GM08714 (cell line): ENCODE measurements around the gene HSP90AB1.

ENCODE experiments used
- H3K4me3 ChIP-seq: fragments of 200-500 bp; sonication (Bioruptor generic); 2 replicates; pipeline ENCODE4 v1.5.1; 2014; ENCODE audit warnings: mild to moderate bottlenecking, low read length, inconsistent platforms
- ZNF274 ChIP-seq: IDR thresholded peaks from 2 replicates; pipeline ENCODE4 v1.6.1; 2012; ENCODE audit warnings: mild to moderate bottlenecking, low read depth, low read length

HSP90AB1 gene

DNA sequence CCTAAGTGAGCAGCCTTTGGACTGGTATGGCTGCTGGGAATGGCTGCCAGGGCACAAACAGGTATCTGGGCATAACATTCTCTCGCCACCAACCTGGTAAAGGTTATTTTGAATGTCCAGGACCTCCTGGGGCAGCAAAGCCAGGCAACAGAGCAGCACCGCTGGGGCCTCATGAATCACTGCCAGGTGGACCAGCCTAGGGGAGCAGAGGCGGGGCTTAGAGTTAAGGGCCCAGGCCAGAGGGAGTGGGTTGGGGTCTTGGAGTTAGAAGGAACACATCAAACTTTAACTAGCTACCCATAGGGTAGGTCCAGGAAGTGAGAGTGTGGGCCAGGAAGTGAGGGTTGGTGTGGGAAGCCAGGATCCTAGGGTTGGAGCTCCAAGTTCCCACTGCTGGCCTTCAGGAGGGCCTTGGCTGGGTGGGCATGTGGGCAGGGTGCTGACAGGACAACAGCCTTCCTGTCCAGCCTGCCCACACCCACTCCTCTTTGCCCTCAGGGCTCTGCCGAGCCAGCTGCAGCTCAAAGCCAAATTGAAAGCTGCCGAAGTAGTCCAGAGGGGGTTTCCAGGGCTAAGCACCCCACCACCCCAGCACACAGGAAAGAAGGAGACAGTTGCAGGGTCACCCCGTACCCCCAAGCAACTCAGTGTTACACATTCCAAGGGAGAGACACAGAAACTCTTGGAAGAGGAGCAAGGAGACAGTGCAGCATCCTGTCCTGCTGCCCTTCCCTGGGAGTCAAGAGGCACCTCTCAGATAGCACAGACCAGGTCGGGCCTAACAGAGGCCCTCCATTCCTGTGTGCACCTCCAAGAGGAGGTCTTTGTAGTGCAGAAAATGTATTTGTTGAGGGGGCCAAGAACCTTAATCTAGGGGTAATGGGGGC is 15.8 kb downstream of the HSP90AB1 start:
- no peak for TF ChIP-seq ZNF274
- peak overlapping the region; percentile 91; the same call in 1 of the 2 replicates for H3K4me3 ChIP-seq

DNA sequence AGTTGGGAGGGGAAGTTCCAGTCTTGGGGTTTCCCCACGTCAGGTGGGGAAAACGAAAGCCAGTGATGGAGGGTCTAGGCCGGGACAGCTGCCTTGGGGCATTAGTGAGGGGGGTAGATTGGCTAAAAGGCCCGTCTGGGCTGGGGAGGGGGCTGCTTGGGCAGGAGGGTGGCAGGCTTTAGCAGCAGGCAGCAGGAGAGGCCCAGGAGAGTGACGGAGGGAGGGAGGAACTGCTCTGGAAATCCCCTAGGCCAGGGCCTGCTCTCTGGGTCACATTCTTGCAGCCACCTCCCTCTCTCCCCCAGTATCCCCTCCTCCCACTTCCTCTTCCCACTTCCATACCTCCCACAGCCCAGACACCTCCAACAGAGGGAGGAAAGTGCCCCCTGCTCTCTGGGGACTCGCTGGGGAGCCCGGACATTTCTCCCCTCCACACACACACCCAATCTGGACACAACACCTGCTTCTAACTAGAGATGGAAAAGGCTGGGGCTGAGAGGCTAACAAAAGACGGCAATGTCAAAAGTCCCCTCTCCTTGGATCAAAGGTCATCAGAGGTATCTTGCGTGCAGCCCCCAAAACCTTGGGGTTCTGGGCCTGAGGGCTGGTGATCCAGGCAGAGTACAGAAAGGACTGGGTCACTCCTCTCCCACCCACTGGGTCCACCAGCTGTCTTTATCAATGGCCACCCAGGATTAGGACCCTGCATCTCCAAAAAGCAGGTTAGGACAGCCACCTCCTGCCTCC is 16.6 kb downstream of the HSP90AB1 start:
- no peak for TF ChIP-seq ZNF274
- H3K4me3 ChIP-seq = peak overlapping the region; percentile 91

DNA sequence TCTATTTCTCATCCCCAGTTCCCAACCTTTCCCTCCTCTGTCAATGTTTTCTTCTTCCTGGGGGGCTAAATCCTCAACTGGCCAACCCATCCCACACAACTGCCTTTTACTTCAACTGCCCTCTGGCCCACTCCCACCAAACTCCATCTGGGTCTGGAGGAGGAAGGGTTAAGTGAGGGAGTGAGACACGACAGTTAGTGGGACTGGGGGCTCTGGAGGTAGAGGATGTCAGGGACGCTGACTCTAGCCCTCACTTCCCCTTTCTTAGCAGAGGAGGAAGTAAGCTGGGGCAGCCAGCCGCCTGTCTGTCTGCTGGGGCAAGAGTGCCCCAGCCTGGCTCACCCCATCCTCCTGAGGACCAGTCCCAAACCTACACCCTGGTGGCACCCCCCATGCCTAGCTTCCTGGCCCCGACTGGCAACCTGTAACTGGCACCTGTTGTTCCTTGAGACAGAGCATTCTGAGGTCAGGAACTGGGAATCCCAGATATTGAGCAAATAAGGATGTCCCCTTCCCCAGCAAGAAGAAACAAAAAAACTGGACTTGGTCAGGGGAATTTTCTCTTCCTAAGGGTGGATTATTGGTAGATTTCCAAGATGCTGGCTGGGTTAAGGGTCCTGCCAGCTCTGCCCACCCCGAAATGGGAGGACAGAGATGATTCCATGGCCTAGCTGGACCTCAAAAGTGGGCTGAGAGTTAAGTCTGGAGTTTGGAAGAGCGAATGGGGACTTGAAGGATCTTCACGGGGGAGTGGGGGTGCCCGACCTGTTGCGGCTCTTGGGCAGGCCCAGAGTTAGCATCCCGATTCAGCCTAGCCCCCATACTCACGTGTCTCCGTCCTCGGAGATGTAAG is 17.5 kb downstream of the HSP90AB1 start:
- TF ChIP-seq ZNF274 = no peak
- H3K4me3 ChIP-seq = peak overlapping the region; percentile 91

DNA sequence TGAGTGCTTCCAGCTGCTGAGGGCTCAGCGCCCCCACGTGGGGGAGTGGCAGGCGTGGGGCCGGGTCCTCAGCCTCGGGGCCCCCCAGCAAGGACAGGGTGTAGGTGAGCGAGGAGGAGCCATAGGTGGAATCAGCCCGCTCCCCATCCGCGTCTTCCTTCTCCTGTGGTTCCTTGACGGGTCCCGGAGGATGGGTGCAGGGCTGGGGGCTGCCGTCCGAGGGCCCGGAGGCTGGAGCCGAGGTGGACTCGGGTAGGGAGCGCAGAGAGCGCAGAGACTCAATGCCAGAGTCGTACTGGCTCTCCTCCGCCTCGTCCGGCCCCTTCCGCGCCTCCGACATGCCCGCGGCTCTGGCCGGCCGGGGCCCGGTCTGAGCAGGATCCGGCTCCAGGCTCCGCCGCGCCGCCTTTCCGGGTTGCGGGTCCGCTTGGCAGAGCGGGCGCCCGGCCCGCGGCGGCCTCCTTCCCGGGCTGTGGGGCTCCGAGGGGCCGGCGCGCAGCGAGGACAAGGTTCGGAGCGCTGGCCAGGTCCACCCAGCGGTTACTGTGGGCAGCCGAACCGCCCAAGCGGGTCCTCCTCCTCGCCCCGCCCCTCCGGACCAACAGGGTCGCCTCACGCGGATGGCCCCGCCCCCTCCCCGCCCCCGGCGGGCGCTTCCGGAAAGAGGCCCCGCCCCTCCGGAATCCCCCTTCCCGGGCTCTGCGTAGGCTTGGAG is 18.3 kb downstream of the HSP90AB1 start, which contains the start of gene NFKBIE:
Gene NFKBIE, minus strand, starts transcription at position 545 of the 715 bp plus-strand sequence. Its CDS starts 205 bp downstream, at position 340.
- no peak for TF ChIP-seq ZNF274
- H3K4me3 ChIP-seq = peak within 1 kb of the TSS; percentile 91

DNA sequence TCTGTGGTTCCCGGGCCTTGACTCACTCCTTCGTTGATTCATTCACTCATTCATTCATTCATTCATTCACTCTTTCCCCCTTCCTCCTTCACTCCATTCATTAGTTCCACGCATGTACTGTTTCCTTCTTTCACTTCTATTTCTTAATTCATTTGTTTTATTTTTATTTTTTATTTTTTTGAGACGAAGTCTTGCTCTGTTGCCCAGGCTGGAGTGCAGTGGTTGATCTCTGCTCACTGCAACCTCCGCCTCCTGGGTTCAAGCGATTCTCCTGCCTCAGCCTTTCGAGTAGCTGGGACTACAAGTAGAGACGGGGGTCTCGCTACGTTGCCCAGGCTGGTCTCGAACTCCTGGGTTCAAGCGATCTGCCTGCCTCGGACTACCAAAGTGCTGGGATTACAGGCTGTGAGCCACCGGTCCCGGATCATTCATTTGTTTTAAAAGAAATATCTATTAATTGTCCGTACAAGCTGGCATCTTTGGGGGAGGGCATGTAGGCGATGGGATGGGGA is 18.9 kb downstream of the HSP90AB1 start:
- TF ChIP-seq ZNF274 = no peak
- H3K4me3 ChIP-seq = peak overlapping the region; percentile 22; the same call in 1 of the 2 replicates

DNA sequence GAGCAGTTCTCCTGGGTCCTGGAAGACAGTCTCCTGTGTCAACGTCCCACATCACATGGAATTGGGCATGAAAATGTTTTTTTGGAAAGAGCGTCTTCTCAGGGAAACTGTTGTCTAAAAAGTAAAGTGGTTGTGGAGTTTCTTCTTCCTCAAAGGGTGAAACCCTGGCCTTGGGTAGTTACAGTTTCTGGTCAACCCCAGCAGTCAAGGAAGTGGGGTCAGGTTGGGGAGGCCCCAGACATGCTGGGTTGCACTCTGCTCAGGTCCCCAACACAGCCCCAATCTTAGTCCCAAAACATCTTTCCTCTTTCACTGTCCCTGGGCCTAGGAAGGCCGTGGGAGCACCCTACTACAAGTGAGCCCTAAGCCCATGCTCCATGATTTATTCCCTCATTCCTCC is 19.4 kb downstream of the HSP90AB1 start:
- no peak for TF ChIP-seq ZNF274
- peak overlapping the region; percentile 22; the same call in 1 of the 2 replicates for H3K4me3 ChIP-seq

DNA sequence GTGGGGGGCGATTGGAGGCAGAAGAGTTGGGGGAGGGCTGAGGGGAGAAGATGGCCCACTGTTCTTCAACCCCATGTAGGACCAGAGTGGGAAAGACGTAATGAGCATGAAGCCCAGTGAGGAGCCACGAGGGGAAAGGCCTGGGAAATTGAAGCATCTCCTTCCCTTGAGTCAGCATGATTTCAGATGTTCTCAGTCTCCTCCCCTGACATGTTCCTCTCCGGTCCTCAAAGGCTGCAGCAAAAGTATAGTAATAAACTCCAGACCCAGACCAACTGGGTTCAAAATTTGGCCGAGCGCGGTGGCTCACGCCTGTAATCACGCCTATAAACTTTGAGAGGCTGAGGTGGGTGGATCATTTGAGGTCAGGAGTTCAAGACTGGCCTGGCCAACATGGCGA is 20.4 kb downstream of the HSP90AB1 start:
- no peak for TF ChIP-seq ZNF274
- no peak overlapping the region for H3K4me3 ChIP-seq

DNA sequence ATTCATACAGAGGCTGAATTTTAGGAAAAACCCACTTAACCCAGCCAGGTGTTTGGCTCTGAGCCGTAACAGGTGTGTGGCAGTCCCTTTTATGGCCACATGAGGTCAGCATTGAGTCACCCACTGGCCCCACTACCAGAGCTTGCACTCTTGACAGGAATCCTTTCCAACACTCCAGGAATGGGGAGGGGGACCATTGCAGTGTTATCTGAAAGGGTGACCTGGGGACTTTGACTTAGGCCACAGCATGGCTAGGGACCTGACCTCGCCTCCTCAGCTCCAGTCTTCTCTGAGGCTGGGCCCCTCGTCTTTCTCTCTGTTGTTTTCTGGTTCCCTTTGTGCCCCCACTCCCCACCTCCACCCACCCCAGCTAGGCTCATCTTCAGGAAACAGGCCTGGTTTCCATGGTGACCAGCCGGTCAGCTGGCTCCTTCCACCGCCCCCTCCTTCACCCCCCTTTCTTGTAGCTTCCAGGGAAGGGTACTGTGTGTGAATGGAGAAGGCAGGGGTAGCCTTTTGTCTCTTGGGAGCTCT is 21.3 kb downstream of the HSP90AB1 start:
- TF ChIP-seq ZNF274 = no peak
- H3K4me3 ChIP-seq = no peak overlapping the region

DNA sequence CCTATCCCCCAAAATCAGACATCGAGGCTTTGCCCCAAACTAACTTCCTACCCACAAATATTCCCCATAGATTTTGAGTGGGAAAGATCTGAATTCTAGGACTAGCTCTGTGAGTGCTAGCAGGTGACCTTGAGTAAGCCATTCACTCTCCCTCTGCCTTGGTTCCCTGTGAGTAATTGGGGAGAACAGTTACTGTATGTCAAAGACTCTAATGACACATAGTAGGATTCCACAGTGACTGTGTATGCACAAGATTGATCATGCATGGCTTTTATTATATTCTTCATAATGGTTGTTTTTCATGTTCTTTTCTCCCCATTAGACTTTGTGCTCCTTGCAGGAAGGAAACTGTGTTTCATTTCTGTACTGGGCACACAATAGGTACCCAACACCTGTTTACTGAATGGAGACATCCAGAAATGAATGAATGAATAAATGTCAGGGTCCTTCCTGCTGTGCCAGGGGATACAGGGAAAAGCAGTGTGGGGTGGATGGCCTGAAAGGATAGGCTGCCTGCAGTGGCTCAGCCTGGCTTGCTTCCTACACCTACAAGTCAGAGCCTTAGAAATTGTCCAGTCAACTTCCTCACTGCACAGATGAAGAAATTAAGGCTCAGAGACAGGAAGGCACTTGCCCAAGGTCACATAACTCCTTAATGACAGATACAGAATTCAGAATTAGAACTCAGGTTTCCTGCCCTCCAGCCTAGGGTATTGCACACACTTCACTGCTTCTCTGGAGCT is 22.4 kb downstream of the HSP90AB1 start:
- H3K4me3 ChIP-seq = no peak overlapping the region
- no peak for TF ChIP-seq ZNF274

DNA sequence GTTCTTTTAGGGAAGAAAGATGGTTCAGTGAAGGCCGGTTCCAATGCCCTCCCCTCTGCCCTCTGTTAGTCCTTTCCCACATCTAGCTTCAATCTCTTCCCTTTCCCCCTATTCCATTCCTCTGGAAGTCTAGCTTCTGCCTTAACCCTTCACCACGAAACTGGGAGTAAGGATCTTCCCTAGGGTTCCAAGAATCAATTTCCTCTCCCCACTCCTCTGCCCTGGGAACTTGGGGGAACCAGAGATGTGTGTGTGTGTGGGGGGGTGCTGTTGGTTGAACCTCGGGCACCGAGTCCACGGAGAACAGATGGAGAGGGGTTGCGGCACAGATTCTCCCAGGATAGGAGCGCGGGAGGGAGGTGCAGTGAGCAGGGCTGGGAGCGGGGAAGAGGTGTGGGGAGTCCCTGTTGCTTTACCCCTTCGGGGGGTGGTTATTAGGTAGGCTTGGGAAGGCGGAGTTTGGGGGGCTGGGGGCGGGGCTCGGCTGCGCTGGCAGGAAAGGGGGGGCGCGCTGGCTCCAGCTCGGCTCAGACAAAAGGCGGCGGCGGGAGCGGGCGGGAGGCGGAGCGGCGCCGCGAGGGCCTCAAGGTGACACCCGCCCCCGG is 23.1 kb downstream of the HSP90AB1 start, which contains the start of gene TMEM151B:
Gene TMEM151B, plus strand, starts transcription at position 530 of the 605 bp plus-strand sequence. CDS start 293 bp downstream, outside the sequence.
- no peak for TF ChIP-seq ZNF274
- no peak within 1 kb of the TSS; the same call in 1 of the 2 replicates for H3K4me3 ChIP-seq

DNA sequence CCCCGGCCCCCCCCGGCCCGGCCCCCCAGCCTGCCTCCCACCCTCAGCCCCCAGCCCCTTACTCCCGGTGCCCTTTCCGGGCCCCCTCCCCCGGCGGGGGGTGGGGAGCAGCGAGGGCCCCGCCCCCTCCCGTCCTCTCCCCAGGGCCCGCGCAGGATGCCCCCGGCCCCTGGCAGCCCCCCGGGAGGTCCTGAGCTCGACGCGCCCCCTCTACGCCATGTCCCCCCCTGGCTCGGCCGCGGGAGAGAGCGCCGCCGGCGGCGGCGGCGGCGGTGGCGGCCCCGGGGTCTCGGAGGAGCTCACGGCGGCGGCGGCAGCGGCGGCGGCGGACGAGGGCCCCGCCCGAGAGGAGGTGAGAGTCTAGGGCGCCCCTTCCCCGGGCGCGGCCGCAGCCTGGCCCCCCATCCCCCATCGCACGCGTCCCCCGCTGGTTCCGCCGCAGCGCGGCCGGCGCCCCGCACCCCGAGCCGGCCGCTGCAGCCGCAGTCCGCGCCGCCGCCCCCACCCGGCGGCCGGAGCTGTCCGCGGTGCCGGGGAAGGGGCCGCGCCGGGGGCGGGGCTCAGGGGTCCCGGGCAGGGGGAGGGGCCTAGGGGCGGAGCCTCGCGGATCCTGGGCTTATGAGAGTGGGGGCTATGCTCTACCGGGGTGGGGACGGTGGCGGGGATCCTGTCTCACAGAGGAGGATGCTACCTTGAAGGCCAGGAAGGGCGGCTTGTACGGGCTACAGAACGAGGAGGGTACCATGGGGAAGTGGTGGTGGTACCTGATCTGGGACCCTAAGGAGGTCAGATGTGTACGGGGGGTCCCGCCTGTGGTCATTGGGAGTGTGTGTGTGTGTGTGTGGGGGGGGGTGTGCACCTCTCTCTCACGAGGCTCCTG is 23.9 kb downstream of the HSP90AB1 start:
- TF ChIP-seq ZNF274 = no peak
- H3K4me3 ChIP-seq = no peak overlapping the region; the same call in 1 of the 2 replicates
